Urinary bladder (tissue), 4 donors: ENCODE data around the gene SEC61G. TPM values are rescaled to one million over a fixed set of nuclear protein-coding genes. Genes with fewer than 3 reads are reported as not detected.

ENCODE experiments used
- DNase-seq: peaks from one replicate; pipeline ENCODE4 v3.0.0-alpha.2; 2015; ENCODE audit errors: extremely low spot score
- H3K27ac ChIP-seq: one replicate; pipeline ENCODE4 v1.5.1; 2013; ENCODE audit warnings: low read depth, mild to moderate bottlenecking, moderate library complexity
- H3K36me3 ChIP-seq: one replicate; pipeline ENCODE4 v1.6.1; 2013; ENCODE audit warnings: mild to moderate bottlenecking, moderate library complexity; ENCODE audit not compliant: insufficient read depth
- H3K4me1 ChIP-seq: one replicate; pipeline ENCODE4 v1.6.1; 2013; ENCODE audit warnings: mild to moderate bottlenecking, moderate library complexity; ENCODE audit not compliant: insufficient read depth
- H3K4me3 ChIP-seq: one replicate; pipeline ENCODE4 v1.5.1; 2013; ENCODE audit warnings: low read depth, low read length
- WGBS: extraction: QIAGEN DNeasy Blood & Tissue Kit; methylation state at CpG from one replicate; pipeline ENCODE4 v1.1.7; 2013; 5-methylcytosine and 5-hydroxymethylcytosine counted together
- polyA plus RNA-seq: library from polyadenylated mRNA; stranded (reverse); fragments of 200-250 nt; gene quantifications from one replicate; pipeline ENCODE4 v1.2.3, GENCODE V29; 2013
- total RNA-seq: library from RNA; depleted of rRNA; stranded (reverse); fragments of >200 nt; gene quantifications from one replicate; pipeline ENCODE4 v1.2.3, GENCODE V29; 2014
- donor health status: healthy with polysubstance abuse.
- donor health status: healthy.

Gene SEC61G
- total and polyA plus RNA-seq, 2 donors, result 177 to 250 TPM

GRCh38 chr7:54728411-54728810, 30.6 kb downstream of the SEC61G start:
- no peak overlapping the region for H3K27ac ChIP-seq
- H3K36me3 ChIP-seq, result no peaks in the 10 kb centered on the region
- no peak for DNase-seq
- H3K4me3 ChIP-seq, result no peak overlapping the region
- 62% methylated on average over 4 of the region's 4 CpGs for WGBS
- H3K4me1 ChIP-seq, result no peaks in the 10 kb centered on the region

- Histone ChIP-seq H3K36me3 (no peaks in the 10 kb centered on the region), H3K4me3 (no peak overlapping the region), H3K27ac (no peak overlapping the region), H3K4me1 (no peaks in the 10 kb centered on the region)
- WGBS, result 92% methylated on average over 7 of the region's 7 CpGs
- DNase-seq, result no peak
Measured at GRCh38 chr7:54725255-54725654, 33.8 kb downstream of the SEC61G start.

GRCh38 chr7:54722502-54722901, 36.5 kb downstream of the SEC61G start:
- no peaks in the 10 kb centered on the region for H3K36me3 ChIP-seq
- 72% methylated on average over 1 of the region's 1 CpG for WGBS
- H3K27ac ChIP-seq, result no peak overlapping the region
- H3K4me1 ChIP-seq, result no peaks in the 10 kb centered on the region
- H3K4me3 ChIP-seq, result no peak overlapping the region
- no peak for DNase-seq

GRCh38 chr7:54722026-54722425, 37.0 kb downstream of the SEC61G start:
- Histone ChIP-seq H3K27ac (no peak overlapping the region), H3K4me3 (no peak overlapping the region), H3K4me1 (no peaks in the 10 kb centered on the region), H3K36me3 (no peaks in the 10 kb centered on the region)
- DNase-seq, result no peak
- WGBS, result 62% methylated on average over 9 of the region's 9 CpGs

GRCh38 chr7:54719974-54720373, 39.0 kb downstream of the SEC61G start:
- Histone ChIP-seq H3K4me3 (no peak overlapping the region), H3K36me3 (no peaks in the 10 kb centered on the region), H3K4me1 (no peaks in the 10 kb centered on the region), H3K27ac (no peak overlapping the region)
- DNase-seq, result no peak
- 81% methylated on average over 4 of the region's 4 CpGs for WGBS

- Histone ChIP-seq H3K4me3 (no peak overlapping the region), H3K4me1 (no peaks in the 10 kb centered on the region), H3K36me3 (no peaks in the 10 kb centered on the region), H3K27ac (no peak overlapping the region)
- DNase-seq, result no peak
Measured at GRCh38 chr7:54719425-54719824, 39.6 kb downstream of the SEC61G start.

- no peak for DNase-seq
- Histone ChIP-seq H3K4me1 (no peaks in the 10 kb centered on the region), H3K36me3 (no peaks in the 10 kb centered on the region), H3K4me3 (no peak overlapping the region), H3K27ac (no peak overlapping the region)
- WGBS, result 81% methylated on average over 4 of the region's 4 CpGs
Measured at GRCh38 chr7:54712820-54713219, 46.2 kb downstream of the SEC61G start.

GRCh38 chr7:54711900-54712595, 47.0 kb downstream of the SEC61G start:
- no peaks in the 10 kb centered on the region for H3K4me1 ChIP-seq
- WGBS, result 85% methylated on average over 2 of the region's 2 CpGs
- no peak overlapping the region for H3K27ac ChIP-seq
- DNase-seq, result no peak
- no peaks in the 10 kb centered on the region for H3K36me3 ChIP-seq
- H3K4me3 ChIP-seq, result no peak overlapping the region

GRCh38 chr7:54709283-54709682, 49.7 kb downstream of the SEC61G start:
- no peak overlapping the region for H3K4me3 ChIP-seq
- H3K4me1 ChIP-seq, result no peaks in the 10 kb centered on the region
- H3K27ac ChIP-seq, result no peak overlapping the region
- WGBS, result 81% methylated on average over 1 of the region's 1 CpG
- DNase-seq, result no peak
- no peaks in the 10 kb centered on the region for H3K36me3 ChIP-seq

- H3K4me1 ChIP-seq, result no peaks in the 10 kb centered on the region
- no peak overlapping the region for H3K4me3 ChIP-seq
- WGBS, result 38% methylated on average over 4 of the region's 4 CpGs
- no peak for DNase-seq
- no peaks in the 10 kb centered on the region for H3K36me3 ChIP-seq
- H3K27ac ChIP-seq, result no peak overlapping the region
Measured at GRCh38 chr7:54705436-54705835, 53.6 kb downstream of the SEC61G start.

GRCh38 chr7:54704851-54705250, 54.2 kb downstream of the SEC61G start:
- Histone ChIP-seq H3K4me3 (no peak overlapping the region), H3K36me3 (no peaks in the 10 kb centered on the region), H3K27ac (no peak overlapping the region), H3K4me1 (no peaks in the 10 kb centered on the region)
- 56% methylated on average over 2 of the region's 2 CpGs for WGBS
- DNase-seq, result no peak

Other genes with a start within 250 kb of the SEC61G start
- gene VSTM2A, start 216.8 kb downstream of the SEC61G start, total RNA-seq, result 19.9 TPM
- 7.7 TPM for gene VSTM2A, start 216.8 kb downstream of the SEC61G start, polyA plus RNA-seq